Peyer's patch (tissue), 4 donors: ENCODE results near the gene EPHB2.

ENCODE experiments used
- POLR2A ChIP-seq, 2 donors: fragments of 450-650 bp; IDR thresholded peaks; one replicate each; pipeline ENCODE4 v1.5.1; 2017; ENCODE audit warnings: antibody characterized with exemption in 2 of 2, mild to moderate bottlenecking in 2 of 2, moderate library complexity in 2 of 2
- TF ChIP-seq, protein P1 (sequence below), 6 experiments: fragments of 450-650 bp in 4 of 6; fragments of 200-600 bp in 2 of 6; sonication (generic) in 1 of 6; IDR thresholded peaks; one replicate each; pipeline ENCODE4 v1.5.1; 2017 to 2019; ENCODE audit warnings: antibody characterized with exemption in 6 of 6, mild to moderate bottlenecking in 3 of 6, moderate library complexity in 1 of 6

DNA sequence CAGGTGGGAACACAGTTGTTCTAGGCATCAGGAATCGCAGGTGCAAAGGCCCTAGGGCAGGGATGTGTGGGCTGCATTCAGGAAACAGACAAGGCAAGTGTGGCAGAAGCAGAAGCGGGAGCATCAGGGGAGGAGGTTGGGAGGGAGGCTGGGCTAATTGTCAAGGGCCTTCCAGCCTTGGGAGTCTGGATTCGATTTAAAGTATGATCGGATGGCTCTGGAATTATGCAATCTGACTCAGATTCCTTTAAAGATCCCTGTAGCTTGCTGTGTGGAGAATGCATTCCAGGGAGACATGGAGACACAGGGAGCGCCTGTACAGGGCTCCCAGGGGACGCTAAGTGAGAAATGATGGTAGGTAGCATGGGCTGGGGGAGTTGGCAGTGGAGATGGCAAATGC is 175.6 kb downstream of the EPHB2 start:
- TF ChIP-seq, protein P1, sequence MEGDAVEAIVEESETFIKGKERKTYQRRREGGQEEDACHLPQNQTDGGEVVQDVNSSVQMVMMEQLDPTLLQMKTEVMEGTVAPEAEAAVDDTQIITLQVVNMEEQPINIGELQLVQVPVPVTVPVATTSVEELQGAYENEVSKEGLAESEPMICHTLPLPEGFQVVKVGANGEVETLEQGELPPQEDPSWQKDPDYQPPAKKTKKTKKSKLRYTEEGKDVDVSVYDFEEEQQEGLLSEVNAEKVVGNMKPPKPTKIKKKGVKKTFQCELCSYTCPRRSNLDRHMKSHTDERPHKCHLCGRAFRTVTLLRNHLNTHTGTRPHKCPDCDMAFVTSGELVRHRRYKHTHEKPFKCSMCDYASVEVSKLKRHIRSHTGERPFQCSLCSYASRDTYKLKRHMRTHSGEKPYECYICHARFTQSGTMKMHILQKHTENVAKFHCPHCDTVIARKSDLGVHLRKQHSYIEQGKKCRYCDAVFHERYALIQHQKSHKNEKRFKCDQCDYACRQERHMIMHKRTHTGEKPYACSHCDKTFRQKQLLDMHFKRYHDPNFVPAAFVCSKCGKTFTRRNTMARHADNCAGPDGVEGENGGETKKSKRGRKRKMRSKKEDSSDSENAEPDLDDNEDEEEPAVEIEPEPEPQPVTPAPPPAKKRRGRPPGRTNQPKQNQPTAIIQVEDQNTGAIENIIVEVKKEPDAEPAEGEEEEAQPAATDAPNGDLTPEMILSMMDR (IDR thresholded peaks at IDR 0.05), result no peak
- TF ChIP-seq POLR2A (IDR thresholded peaks at IDR 0.05), result no peak
